HG03571 (cell line): Measurements from ENCODE around the gene RTKN.

ENCODE experiments used
- ATAC-seq: cut with Tn5 transposase; IDR thresholded peaks from one replicate; pipeline ENCODE4 v1.9.1; 2021; ENCODE audit not compliant: unreplicated experiment

RTKN gene

DNA sequence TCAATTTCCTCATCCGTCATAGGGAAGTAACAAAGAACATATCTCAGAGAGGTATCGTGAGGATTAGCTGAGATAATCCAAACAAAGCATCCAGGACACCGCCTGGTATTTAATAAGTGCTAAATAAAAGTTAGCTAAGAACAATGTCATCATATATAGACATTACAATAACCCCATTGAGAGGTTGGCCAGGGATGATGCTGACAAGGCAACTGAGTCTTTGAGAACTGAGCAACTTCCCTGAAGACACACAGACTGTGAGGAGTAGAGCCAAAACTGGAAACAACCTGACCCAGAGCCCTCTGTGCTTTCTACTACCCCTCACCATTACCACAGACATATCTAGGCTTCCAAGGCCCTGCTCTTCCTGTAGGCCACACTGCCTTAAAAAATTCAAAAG, 60.0 kb downstream of the RTKN start:
- ATAC-seq, result no peak

- ATAC-seq, result no peak
Measured at GRCh38 chr2:74379851-74380789, 61.6 kb downstream of the RTKN start, which contains the start of gene DCTN1. Gene DCTN1, minus strand, starts transcription at chr2:74380311. Its CDS starts 274 bp downstream, at chr2:74380037.

- ATAC-seq, result no peak
Measured at GRCh38 chr2:74378007-74378406, 63.7 kb downstream of the RTKN start.

- no peak for ATAC-seq
Measured at GRCh38 chr2:74375838-74376237, 65.9 kb downstream of the RTKN start.
